ENCODE data around the gene PPP3R2. TPM values are rescaled to one million over a fixed set of nuclear protein-coding genes. Genes with fewer than 3 reads are reported as not detected.
"Not testable (repeated sequence)": the region's sequence is repeated elsewhere in the genome, so short reads cannot be mapped to it uniquely, and the experiment has no call there.

PPP3R2 gene
- total RNA-seq, 2 experiments from 2014 or later, result not detected

GRCh38 chr9:101618698-101619097, 23.9 kb upstream of the PPP3R2 start:
- DNase-seq, result no peak
- H3K4me3 Mint-ChIP-seq, result no peak overlapping the region
- ChIA-PET CTCF (no interaction called here), POLR2A (no interaction called here)
- H3K27me3 Mint-ChIP-seq, result no peaks in the 10 kb centered on the region
- no peak overlapping the region for H3K27ac Mint-ChIP-seq
- H3K9me3 Mint-ChIP-seq, result no peaks in the 10 kb centered on the region
- H3K4me1 Mint-ChIP-seq, result no peaks in the 10 kb centered on the region
- no peaks in the 10 kb centered on the region for H3K36me3 Mint-ChIP-seq (ENCODE audit: low read depth)

DNA sequence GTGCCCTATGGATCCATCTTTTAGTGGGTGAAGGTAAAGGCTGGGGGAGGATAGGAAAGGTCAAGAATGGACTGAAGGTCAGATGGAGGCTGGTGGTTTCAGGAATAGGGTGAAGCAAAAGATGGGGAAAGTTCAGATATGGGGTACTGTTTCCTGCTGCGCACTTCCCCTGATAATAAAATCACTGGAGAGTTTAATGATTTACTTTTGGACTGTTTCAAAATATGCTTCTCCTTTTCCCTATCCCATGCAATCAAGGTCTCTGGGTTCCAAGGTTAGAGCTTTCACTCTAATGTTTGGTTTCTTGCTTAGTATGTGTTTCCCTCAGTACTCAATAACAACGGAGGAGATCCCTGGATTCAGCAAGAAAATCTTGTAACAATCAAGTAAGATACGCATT, 10.8 kb upstream of the PPP3R2 start:
- H3K9me3 Mint-ChIP-seq, result no peaks in the 10 kb centered on the region
- ChIA-PET POLR2A (no interaction called here), CTCF (no interaction called here)
- no peak overlapping the region for H3K27ac Mint-ChIP-seq
- H3K4me1 Mint-ChIP-seq, result no peaks in the 10 kb centered on the region
- DNase-seq, result no peak
- H3K4me3 Mint-ChIP-seq, result no peak overlapping the region
- peaks cover 3% of the 10 kb centered on the region for H3K27me3 Mint-ChIP-seq
- H3K36me3 Mint-ChIP-seq (ENCODE audit: low read depth), result no peaks in the 10 kb centered on the region

- Mint-ChIP-seq H3K36me3 (ENCODE audit: low read depth) (no peaks in the 10 kb centered on the region), H3K27me3 (peaks cover 7% of the 10 kb centered on the region), H3K27ac (no peak overlapping the region), H3K4me1 (no peaks in the 10 kb centered on the region), H3K4me3 (no peak overlapping the region), H3K9me3 (no peaks in the 10 kb centered on the region)
- CTCF ChIA-PET, result no interaction called here
- POLR2A ChIA-PET, result no interaction called here
- DNase-seq, result no peak
Measured at GRCh38 chr9:101604296-101604695, 9.5 kb upstream of the PPP3R2 start.

GRCh38 chr9:101601904-101602765, 7.4 kb upstream of the PPP3R2 start:
- Mint-ChIP-seq H3K9me3 (no peaks in the 10 kb centered on the region), H3K27ac (no peak overlapping the region), H3K4me3 (no peak overlapping the region), H3K4me1 (no peaks in the 10 kb centered on the region), H3K27me3 (peaks cover 8% of the 10 kb centered on the region), H3K36me3 (ENCODE audit: low read depth) (no peaks in the 10 kb centered on the region)
- DNase-seq, result no peak
- ChIA-PET POLR2A (no interaction called here), CTCF (interaction anchor here (0.8 kb wide), 1 partner anchor 126 kb away, joined by 3 read pairs; no protein-coding TSS in a partner anchor)

DNA sequence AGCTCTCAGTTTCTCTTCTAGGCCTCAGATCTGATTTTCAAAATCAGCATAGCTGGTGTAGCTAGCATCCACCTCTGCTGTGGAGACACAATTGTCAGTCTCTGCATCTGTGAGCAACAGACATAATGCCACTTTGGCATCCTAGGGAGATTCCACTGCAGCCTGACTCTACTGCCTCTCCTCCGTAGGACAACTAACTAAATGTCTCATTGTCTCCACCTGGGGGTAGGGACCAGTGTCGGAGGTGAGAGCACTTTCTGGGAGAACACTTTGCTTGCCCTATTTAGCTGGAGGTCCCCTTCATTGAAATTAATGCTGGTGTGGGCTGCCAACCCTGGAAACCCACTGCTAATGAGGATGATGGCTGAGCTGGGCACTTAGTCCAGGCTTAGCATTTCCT, 1.4 kb downstream of the PPP3R2 start:
- ChIA-PET CTCF (no interaction called here), POLR2A (no interaction called here)
- no peaks in the 10 kb centered on the region for H3K9me3 Mint-ChIP-seq
- H3K27ac Mint-ChIP-seq, result no peak overlapping the region
- H3K4me1 Mint-ChIP-seq, result no peaks in the 10 kb centered on the region
- H3K27me3 Mint-ChIP-seq, result no peaks in the 10 kb centered on the region
- no peak for DNase-seq
- H3K4me3 Mint-ChIP-seq, result no peak overlapping the region
- H3K36me3 Mint-ChIP-seq (ENCODE audit: low read depth), result no peaks in the 10 kb centered on the region

DNA sequence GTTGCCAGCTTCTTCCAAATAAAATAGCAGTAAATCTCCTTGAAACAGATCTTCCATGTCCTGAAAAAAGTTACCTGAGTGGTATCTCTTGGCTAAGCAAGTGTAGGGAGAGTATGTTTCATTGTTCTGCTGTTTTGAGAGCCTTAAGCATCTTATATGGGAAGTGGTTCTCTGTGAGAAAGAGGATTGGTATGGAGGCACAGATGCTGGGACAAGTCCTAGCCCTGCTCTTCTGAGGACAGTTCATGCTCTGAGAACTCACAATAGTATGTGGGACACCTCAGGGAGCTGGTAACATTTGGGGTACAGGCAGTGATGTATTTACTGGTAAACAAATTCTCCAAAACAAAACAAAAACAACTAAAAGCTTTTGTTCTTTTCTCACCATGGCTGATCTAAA, 2.0 kb downstream of the PPP3R2 start:
- ChIA-PET POLR2A (no interaction called here), CTCF (interaction anchor here (0.6 kb wide), 1 partner anchor 1865 kb away, joined by 3 read pairs; no protein-coding TSS in a partner anchor)
- Mint-ChIP-seq H3K27me3 (no peaks in the 10 kb centered on the region), H3K9me3 (no peaks in the 10 kb centered on the region), H3K4me3 (no peak overlapping the region), H3K4me1 (peaks cover 1% of the 10 kb centered on the region), H3K36me3 (ENCODE audit: low read depth) (no peaks in the 10 kb centered on the region), H3K27ac (no peak overlapping the region)
- DNase-seq, result no peak

- no peaks in the 10 kb centered on the region for H3K36me3 Mint-ChIP-seq (ENCODE audit: low read depth)
- H3K27me3 Mint-ChIP-seq, result no peaks in the 10 kb centered on the region
- no peak overlapping the region for H3K27ac Mint-ChIP-seq
- ChIA-PET CTCF (no interaction called here), POLR2A (no interaction called here)
- no peak for DNase-seq
- no peak overlapping the region for H3K4me3 Mint-ChIP-seq
- peaks cover 4% of the 10 kb centered on the region for H3K4me1 Mint-ChIP-seq
- H3K9me3 Mint-ChIP-seq, result no peaks in the 10 kb centered on the region
Measured at GRCh38 chr9:101591787-101592446, 2.9 kb downstream of the PPP3R2 start.

GRCh38 chr9:101590901-101591300, 3.9 kb downstream of the PPP3R2 start:
- Mint-ChIP-seq H3K4me1 (peaks cover 14% of the 10 kb centered on the region), H3K27me3 (no peaks in the 10 kb centered on the region), H3K9me3 (no peaks in the 10 kb centered on the region), H3K27ac (no peak overlapping the region), H3K4me3 (no peak overlapping the region), H3K36me3 (ENCODE audit: low read depth) (no peaks in the 10 kb centered on the region)
- POLR2A ChIA-PET, result no interaction called here
- DNase-seq, result no peak
- CTCF ChIA-PET, result no interaction called here

DNA sequence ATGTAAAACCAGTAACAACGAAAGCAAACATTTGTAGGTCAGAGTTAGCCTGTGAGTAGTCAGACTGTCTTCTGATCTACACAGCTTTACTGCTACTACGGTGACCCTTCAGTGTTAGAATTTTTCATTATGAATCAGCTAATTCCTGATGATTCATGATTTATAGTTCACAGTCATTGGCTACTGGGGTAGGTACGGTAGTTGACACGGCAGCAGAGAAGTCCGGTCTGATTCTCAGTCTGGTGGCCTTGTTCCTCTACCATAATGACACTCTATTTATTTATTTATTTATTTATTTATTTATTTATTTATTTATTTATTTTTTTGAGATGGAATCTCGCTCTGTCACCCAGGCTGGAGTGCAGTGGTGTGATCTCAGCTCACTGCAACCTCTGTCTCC, 4.7 kb downstream of the PPP3R2 start:
- H3K27ac Mint-ChIP-seq; CTCF ChIA-PET; H3K36me3 Mint-ChIP-seq (ENCODE audit: low read depth); DNase-seq; H3K9me3 Mint-ChIP-seq; H3K4me3 Mint-ChIP-seq; H3K27me3 Mint-ChIP-seq; POLR2A ChIA-PET: not testable (repeated sequence)
- H3K4me1 Mint-ChIP-seq, result peaks cover 19% of the 10 kb centered on the region

DNA sequence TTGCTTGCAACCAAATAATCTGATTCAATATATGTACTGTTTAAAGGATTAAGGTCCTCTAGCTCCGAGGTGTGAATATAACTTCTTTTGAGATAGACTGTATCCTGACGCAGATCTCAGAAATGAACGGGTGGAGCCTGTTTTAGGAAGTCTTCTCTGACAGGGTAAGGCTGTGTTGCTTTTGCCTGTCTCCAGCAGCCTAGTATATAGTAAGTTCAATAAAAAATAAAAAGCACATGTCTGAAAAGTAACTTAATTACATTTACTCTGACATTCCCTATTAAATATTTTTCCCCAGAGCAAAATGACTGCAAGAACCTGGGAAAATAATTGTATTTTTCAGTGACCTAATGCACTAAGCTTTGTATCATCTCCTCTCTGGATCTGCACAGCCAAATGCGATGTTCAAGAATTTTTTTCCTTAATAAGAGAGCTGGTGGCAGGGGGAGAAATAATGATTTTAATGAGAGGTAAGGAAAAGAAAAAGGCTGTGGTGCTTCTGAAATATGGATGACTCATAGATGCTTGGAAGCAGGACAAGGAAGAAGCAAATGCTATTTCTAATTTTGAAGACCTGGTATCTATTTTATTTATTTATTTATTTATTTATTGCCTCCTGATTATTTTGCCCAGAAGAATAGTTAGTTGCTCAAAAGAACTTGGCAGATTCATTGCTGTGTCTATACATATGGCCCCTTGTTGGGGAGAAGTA, 7.3 kb downstream of the PPP3R2 start:
- Mint-ChIP-seq H3K4me1 (peaks cover 19% of the 10 kb centered on the region), H3K27me3 (no peaks in the 10 kb centered on the region), H3K9me3 (no peaks in the 10 kb centered on the region), H3K27ac (no peak overlapping the region), H3K4me3 (no peak overlapping the region), H3K36me3 (ENCODE audit: low read depth) (no peaks in the 10 kb centered on the region)
- ChIA-PET POLR2A (interaction anchor here (1.0 kb wide), 1 partner anchor 16 kb away, joined by 3 read pairs; no protein-coding TSS in a partner anchor), CTCF (no interaction called here)
- no peak for DNase-seq

DNA sequence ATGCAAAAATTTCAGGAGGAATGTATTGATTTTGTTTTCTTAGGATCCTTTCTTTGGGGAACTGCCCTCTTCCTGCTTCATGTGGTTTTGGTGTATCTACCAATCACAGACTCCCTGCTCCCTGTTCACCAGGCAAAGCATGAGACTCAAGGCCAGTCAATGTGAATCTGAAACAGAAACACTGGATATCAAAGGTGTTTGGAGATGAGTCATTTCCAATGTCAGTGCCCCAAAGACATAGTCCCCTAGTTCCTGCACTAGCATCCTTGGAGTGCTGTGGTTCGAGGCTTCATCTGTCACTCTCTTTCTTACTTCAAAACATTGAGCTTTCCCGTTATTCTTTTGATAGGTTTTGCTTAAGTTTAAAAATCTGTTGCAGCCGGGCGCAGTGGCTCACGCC, 8.1 kb downstream of the PPP3R2 start:
- H3K4me3 Mint-ChIP-seq, result no peak overlapping the region
- H3K4me1 Mint-ChIP-seq, result peaks cover 19% of the 10 kb centered on the region
- H3K27me3 Mint-ChIP-seq, result no peaks in the 10 kb centered on the region
- peak; percentile 27 for DNase-seq
- H3K9me3 Mint-ChIP-seq, result no peaks in the 10 kb centered on the region
- ChIA-PET POLR2A (interaction anchor here (1.0 kb wide), 1 partner anchor 15 kb away, joined by 3 read pairs; no protein-coding TSS in a partner anchor), CTCF (no interaction called here)
- peak overlapping the region; percentile 14 for H3K27ac Mint-ChIP-seq
- H3K36me3 Mint-ChIP-seq (ENCODE audit: low read depth), result no peaks in the 10 kb centered on the region

DNA sequence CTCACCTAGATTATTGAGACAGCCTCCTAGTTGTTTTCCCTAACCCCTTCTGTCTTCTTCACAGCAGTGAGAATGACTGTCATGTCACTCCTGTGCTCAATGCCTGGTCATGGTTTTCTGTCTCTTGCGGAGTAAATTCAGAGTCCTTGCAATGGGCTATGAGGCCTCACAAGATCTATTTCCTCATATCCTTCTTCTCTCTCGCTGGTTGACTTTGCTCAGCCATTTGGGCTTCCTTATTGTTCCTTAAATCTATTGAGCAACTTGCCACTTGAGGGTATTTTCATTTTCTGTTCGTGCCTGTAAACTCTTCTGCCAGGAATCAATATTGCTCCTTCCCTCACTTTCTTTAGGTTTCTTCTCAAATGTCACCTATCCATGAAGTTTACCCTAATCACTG, 9.0 kb downstream of the PPP3R2 start:
- CTCF ChIA-PET, result no interaction called here
- no peak overlapping the region for H3K4me3 Mint-ChIP-seq
- no peak overlapping the region for H3K27ac Mint-ChIP-seq
- no peaks in the 10 kb centered on the region for H3K36me3 Mint-ChIP-seq (ENCODE audit: low read depth)
- no peaks in the 10 kb centered on the region for H3K27me3 Mint-ChIP-seq
- DNase-seq, result no peak
- no peaks in the 10 kb centered on the region for H3K9me3 Mint-ChIP-seq
- POLR2A ChIA-PET, result no interaction called here
- H3K4me1 Mint-ChIP-seq, result peaks cover 19% of the 10 kb centered on the region

- ChIA-PET POLR2A (no interaction called here), CTCF (no interaction called here)
- H3K27ac Mint-ChIP-seq, result no peak overlapping the region
- no peak for DNase-seq
- peaks cover 18% of the 10 kb centered on the region for H3K4me1 Mint-ChIP-seq
- H3K4me3 Mint-ChIP-seq, result no peak overlapping the region
- H3K9me3 Mint-ChIP-seq, result no peaks in the 10 kb centered on the region
- no peaks in the 10 kb centered on the region for H3K36me3 Mint-ChIP-seq (ENCODE audit: low read depth)
- H3K27me3 Mint-ChIP-seq, result no peaks in the 10 kb centered on the region
Measured at GRCh38 chr9:101582553-101582952, 12.2 kb downstream of the PPP3R2 start.

Data from activated CD4-positive, alpha-beta memory T cell treated with anti-CD3 and anti-CD28 coated beads, Interleukin-2, amount 10 ng/mL, durations not matched to agents 7 days and 5 days (primary cell).